ENCODE measurements around the gene TAF11L10. TPM values are rescaled to one million over a fixed set of nuclear protein-coding genes. Genes with fewer than 3 reads are reported as not detected.
"Not testable (repeated sequence)": the region's sequence is repeated elsewhere in the genome, so short reads cannot be mapped to it uniquely, and the experiment has no call there.

TAF11L10 gene
- total RNA-seq, result not detected

GRCh38 chr5:17597728-17598127, at the start of gene TAF11L10:
TSS of gene TAF11L10 (minus strand) at chr5:17597828.
- DNase-seq, result not testable (repeated sequence)

- DNase-seq, result no peak
Observed at GRCh38 chr5:17634160-17634559, 36.5 kb upstream of the TAF11L10 start, which contains the start of gene TAF11L14. TSS of gene TAF11L14 (plus strand) at chr5:17634460.

DNA sequence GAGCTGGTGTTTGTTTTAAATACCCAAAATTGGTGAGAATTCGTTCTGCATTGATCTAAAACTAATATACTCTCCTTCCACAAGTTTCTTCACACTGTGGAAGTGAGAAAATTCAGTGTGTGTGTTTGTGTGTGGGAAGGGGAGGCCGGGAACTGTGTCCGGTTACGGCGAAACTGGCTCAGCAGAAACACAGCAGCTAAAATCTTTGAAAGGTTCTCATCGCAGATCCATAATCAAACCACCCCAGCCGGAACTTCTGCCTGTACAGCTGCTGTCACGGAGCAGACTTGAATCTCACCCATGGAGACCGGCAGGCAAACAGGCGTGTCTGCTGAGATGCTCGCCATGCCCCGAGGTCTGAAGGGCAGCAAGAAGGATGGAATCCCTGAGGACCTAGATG, 34.2 kb upstream of the TAF11L10 start, which contains the start of gene TAF11L13:
Gene TAF11L13, plus strand, starts transcription at position 301 of the 400 bp plus-strand sequence.
- DNase-seq, result not testable (repeated sequence)

DNA sequence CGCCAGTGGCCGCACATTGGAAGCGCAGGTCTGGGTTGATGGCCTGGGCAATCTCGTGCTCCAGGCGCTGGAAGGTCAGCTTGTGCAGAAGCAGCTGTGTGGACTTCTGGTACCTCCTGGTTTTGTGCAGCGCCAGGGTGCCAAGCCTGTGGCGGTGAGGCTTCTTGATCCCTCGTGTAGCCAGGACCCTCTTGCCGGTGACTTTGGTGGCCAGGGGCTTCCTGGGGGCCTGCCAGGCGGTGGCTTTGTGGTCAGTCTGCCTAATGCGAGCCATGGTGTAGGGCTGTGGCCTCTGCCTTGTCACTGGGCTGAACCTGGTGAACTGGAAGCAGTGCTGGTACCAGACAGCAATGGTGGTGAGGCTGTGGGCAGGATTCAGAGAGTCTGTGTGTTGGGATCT, 28.1 kb upstream of the TAF11L10 start:
- no peak for DNase-seq

DNA sequence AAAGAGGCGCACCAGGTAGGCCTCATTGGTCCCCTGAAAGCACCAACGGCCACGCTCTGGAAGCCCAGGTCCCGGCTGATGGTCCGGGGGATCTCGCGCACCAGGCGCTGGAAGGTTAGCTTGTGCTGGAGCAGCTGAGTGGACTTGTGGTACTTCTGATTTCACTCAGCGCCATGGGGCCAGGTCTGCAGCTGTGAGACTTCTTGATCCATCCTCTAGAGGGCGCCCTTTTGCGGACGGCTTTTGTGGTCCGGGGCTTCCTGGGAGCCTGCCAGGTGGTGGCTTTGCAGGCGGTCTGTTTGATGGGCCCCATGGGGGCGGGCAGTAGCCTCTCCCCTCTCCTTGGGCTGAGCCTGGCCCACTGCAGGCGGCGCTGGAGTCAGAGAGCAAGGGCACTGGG, 23.0 kb upstream of the TAF11L10 start:
- DNase-seq, result no peak

DNA sequence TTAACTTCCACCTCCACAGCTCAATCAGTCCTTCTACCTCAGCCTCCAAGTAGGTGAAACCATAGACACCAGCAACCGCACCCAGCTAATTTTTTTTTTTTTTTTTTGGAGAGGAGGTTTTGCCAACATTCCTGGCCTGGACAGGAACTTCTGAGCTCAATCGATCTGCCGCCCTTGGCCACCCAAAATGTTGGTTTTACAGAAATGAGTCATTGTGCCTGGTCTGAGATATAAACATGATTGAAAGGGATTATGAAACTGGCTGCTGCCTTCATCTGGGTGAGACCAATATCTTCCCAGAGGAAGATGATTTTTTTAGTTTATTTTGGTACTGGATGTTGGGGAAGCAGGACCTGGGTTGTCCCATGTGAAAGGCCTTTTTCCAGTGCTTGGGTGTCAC, 21.7 kb upstream of the TAF11L10 start:
- DNase-seq, result no peak

GRCh38 chr5:17614872-17615605, 17.4 kb upstream of the TAF11L10 start:
- DNase-seq, result no peak

GRCh38 chr5:17610092-17610491, 12.5 kb upstream of the TAF11L10 start, which contains the start of gene TAF11L12:
TSS of gene TAF11L12 (plus strand) at chr5:17610392.
- not testable (repeated sequence) for DNase-seq

DNA sequence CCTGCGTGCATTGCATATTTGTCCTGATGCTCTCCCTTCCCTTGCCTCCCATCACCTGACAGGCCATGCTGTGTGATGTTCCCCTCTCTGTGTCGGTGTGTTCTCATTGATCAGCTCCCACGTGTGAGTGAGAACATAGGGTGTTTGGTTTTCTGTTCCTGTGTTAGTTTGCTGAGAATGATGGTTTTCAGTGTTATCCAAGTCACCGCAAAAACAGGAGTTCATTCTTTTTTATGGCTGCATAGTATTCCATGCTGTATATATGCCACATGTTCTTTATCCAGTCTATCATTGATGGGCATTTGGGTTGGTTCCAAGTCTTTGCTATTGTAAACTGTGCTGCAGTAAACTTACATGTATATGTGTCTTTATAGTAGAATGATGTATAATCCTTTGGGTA, 9.8 kb upstream of the TAF11L10 start:
- not testable (repeated sequence) for DNase-seq

GRCh38 chr5:17604951-17605350, 7.3 kb upstream of the TAF11L10 start:
- no peak for DNase-seq

DNA sequence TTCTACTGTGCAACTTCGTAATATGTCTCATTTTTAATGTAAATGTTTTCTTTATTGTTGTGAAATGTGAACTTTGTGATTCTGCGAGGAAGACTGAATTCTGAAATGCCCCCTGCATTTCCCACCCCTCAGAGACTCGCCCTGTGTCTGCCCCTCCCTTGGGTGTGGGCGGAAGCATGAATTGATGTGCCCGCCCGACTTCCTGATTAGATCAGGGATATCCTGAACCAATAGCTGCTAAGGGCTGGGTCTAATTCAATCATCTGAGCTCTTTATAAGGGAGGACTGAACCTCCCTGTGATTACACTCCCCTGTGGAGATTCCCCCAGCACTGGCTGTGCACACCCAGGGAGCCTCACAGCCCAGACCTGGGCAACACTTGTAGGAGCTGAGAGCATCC, 6.3 kb upstream of the TAF11L10 start, which contains the start of gene TAF11L11:
Gene TAF11L11, plus strand, starts transcription at position 304 of the 400 bp plus-strand sequence.
- not testable (repeated sequence) for DNase-seq

DNA sequence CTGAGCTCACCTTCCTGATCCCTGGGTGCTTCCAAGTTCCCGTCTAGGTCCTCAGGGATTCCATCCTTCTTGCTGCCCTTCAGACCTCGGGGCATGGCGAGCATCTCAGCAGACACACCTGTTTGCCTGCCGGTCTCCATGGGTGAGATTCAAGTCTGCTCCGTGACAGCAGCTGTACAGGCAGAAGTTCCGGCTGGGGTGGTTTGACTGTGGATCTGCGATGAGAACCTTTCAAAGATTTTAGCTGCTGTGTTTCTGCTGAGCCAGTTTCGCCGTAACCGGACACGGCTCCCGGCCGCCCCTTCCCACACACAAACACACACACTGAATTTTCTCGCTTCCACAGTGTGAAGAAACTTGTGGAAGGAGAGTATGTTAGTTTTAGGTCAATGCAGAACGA, 3.4 kb downstream of the TAF11L10 start, which contains the start of gene TAF11L9:
Gene TAF11L9, minus strand, starts transcription at position 140 of the 400 bp plus-strand sequence.
- not testable (repeated sequence) for DNase-seq

- not testable (repeated sequence) for DNase-seq
Observed at GRCh38 chr5:17590860-17591259, 6.8 kb downstream of the TAF11L10 start, which contains the start of gene TAF11L8. TSS of gene TAF11L8 (minus strand) at chr5:17590960.

DNA sequence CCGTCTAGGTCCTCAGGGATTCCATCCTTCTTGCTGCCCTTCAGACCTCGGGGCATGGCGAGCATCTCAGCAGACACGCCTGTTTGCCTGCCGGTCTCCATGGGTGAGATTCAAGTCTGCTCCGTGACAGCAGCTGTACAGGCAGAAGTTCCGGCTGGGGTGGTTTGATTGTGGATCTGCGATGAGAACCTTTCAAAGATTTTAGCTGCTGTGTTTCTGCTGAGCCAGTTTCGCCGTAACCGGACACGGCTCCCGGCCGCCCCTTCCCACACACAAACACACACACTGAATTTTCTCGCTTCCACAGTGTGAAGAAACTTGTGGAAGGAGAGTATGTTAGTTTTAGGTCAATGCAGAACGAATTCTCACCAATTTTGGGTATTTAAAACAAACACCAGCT, 12.0 kb downstream of the TAF11L10 start, which contains the start of gene TAF11L7:
Gene TAF11L7, minus strand, starts transcription at position 101 of the 400 bp plus-strand sequence.
- DNase-seq, result not testable (repeated sequence)

Small RNA genes lying within 50 kb of the gene (small RNA-seq; reads per million reads assigned to genes)
- gene AC233724.1 (ENCODE audit: low replicate concordance) (not detected), gene AC233724.3 (ENCODE audit: low replicate concordance) (not detected), gene AC233724.4 (ENCODE audit: low replicate concordance) (not detected), gene AC233724.6 (ENCODE audit: low replicate concordance) (not detected), gene AC233724.7 (ENCODE audit: low replicate concordance) (not detected)

Other genes starting within 250 kb of the TAF11L10 start
- gene TAF11L2, start 99.6 kb downstream of the TAF11L10 start, total RNA-seq, result not detected
- not detected for gene TAF11L3, start 79.5 kb downstream of the TAF11L10 start, total RNA-seq
- gene TAF11L4, start 76.0 kb downstream of the TAF11L10 start, total RNA-seq, result not detected
- gene TAF11L5, start 72.6 kb downstream of the TAF11L10 start, total RNA-seq, result not detected
- gene TAF11L6, start 69.2 kb downstream of the TAF11L10 start, total RNA-seq, result not detected
- gene TAF11L7, start 12.1 kb downstream of the TAF11L10 start, total RNA-seq, result not detected
- not detected for gene TAF11L8, start 6.9 kb downstream of the TAF11L10 start, total RNA-seq
- gene TAF11L9, start 3.4 kb downstream of the TAF11L10 start, total RNA-seq, result not detected
- gene TAF11L11, start 6.4 kb upstream of the TAF11L10 start, total RNA-seq, result not detected
- gene TAF11L12, start 12.6 kb upstream of the TAF11L10 start, total RNA-seq, result not detected
- gene TAF11L13, start 34.3 kb upstream of the TAF11L10 start, total RNA-seq, result not detected
- gene TAF11L14, start 36.6 kb upstream of the TAF11L10 start, total RNA-seq, result not detected